CD4-positive, alpha-beta T cell (primary cell): ENCODE data around the gene SEC61A2. TPM values are rescaled to one million over a fixed set of nuclear protein-coding genes. Genes with fewer than 3 reads are reported as not detected.
A peak's percentile ranks its signal among the peaks of the same experiment; 100 is the strongest.

Source experiments
- ATAC-seq: fragments of 200-7000 bp; cut with Tn5 transposase; one replicate; pipeline ENCODE4 v1.10.0; 2022; ENCODE audit warnings: mild to moderate bottlenecking; ENCODE audit not compliant: poor library complexity
- CTCF ChIA-PET: fragments of 350-600 bp; sonication (Branson Sonifier 250); formaldehyde crosslinking; loops from one replicate; lab custom pipeline; 2021; ENCODE audit warnings: antibody characterized with exemption, inconsistent platforms; lab: Charles Lee
- POLR2A ChIA-PET: fragments of 350-600 bp; sonication (Branson Sonifier 250); formaldehyde crosslinking; loops from one replicate; lab custom pipeline; 2021; ENCODE audit warnings: antibody characterized with exemption, inconsistent platforms; lab: Charles Lee
- DNase-seq, 14 experiments: peaks; one replicate each; pipeline ENCODE4 v3.0.0-alpha.2; 2013 to 2020; ENCODE audit warnings: mixed read lengths in 2 of 14
- H3K27ac ChIP-seq, 2 donors: one replicate each; pipeline versions ENCODE4 v1.5.1 to v1.7.0; 2013; ENCODE audit warnings: low read length in 2 of 2, low read depth in 1 of 2, mild to moderate bottlenecking in 1 of 2
- H3K27me3 ChIP-seq, 2 experiments: 1 replicate in 1 of 2; 2 replicates in 1 of 2; pipeline versions ENCODE4 v1.6.1 to v1.7.0; 2013; ENCODE audit warnings: low read length in 2 of 2, control low read depth in 1 of 2, mild to moderate bottlenecking in 1 of 2, moderate library complexity in 1 of 2; ENCODE audit not compliant: insufficient read depth in 2 of 2, control insufficient read depth in 1 of 2
- H3K36me3 ChIP-seq: one replicate; pipeline ENCODE4 v1.6.1; 2013; ENCODE audit warnings: low read length, control low read depth; ENCODE audit not compliant: insufficient read depth
- H3K4me1 ChIP-seq: one replicate; pipeline ENCODE4 v1.6.1; 2013; ENCODE audit warnings: low read length, control low read depth; ENCODE audit not compliant: insufficient read depth
- H3K4me3 ChIP-seq: one replicate; pipeline ENCODE4 v1.5.1; 2013; ENCODE audit warnings: mild to moderate bottlenecking, low read length, moderate library complexity
- H3K9me3 ChIP-seq, 2 experiments: 1 replicate in 1 of 2; 2 replicates in 1 of 2; pipeline versions ENCODE4 v1.6.1 to v1.7.0; 2013; ENCODE audit warnings: low read length in 2 of 2, mild to moderate bottlenecking in 2 of 2, control low read depth in 1 of 2, moderate library complexity in 1 of 2; ENCODE audit not compliant: control insufficient read depth in 1 of 2, insufficient read depth in 1 of 2
- H3K27ac Mint-ChIP-seq: one replicate; pipeline ENCODE4 v1.8.0; 2020; ENCODE audit warnings: mixed read lengths
- H3K27me3 Mint-ChIP-seq: one replicate; pipeline ENCODE4 v1.8.0; 2021; ENCODE audit warnings: mixed read lengths
- H3K36me3 Mint-ChIP-seq: one replicate; pipeline ENCODE4 v1.8.0; 2021; ENCODE audit warnings: low read depth, mixed read lengths
- H3K4me1 Mint-ChIP-seq: one replicate; pipeline ENCODE4 v1.8.0; 2021; ENCODE audit warnings: low read depth, mixed read lengths
- H3K4me3 Mint-ChIP-seq: one replicate; pipeline ENCODE4 v1.8.0; 2020; ENCODE audit warnings: mild to moderate bottlenecking, mixed read lengths
- H3K9me3 Mint-ChIP-seq: one replicate; pipeline ENCODE4 v1.8.0; 2020; ENCODE audit warnings: mixed read lengths
- CTCF ChIP-seq: fragments of 200-600 bp; IDR thresholded peaks from one replicate; pipeline ENCODE4 v1.8.0; 2022; ENCODE audit warnings: antibody characterized with exemption, mild to moderate bottlenecking
- intact Hi-C, 2 experiments: fragments of 100-400 bp; cut with DNase I in 1 of 2; cut with micrococcal nuclease in 1 of 2; formaldehyde crosslinking; loops; one replicate each; pipeline versions ENCODE4 v1.15.1 to v1.9.0; 2023 to 2025; cut with DNase I, micrococcal nuclease
- total RNA-seq, 174 experiments: library from RNA in 2 of 174; stranded (reverse) in 2 of 174; gene quantifications; one replicate each; pipeline ENCODE4 v1.2.3 and lab custom pipeline; 2021 to 2026

Gene SEC61A2
- total RNA-seq, 2 experiments from 2014 or later, result 9.9 to 10.8 TPM

- Histone ChIP-seq H3K27me3 (no peaks in the 10 kb centered on the region), H3K4me1 (peaks cover 12% of the 10 kb centered on the region), H3K36me3 (peaks cover 50% of the 10 kb centered on the region), H3K9me3 (no peaks in the 10 kb centered on the region), H3K4me3 (no peak overlapping the region), H3K27ac (no peak overlapping the region)
- intact Hi-C loops, result no loop called here
- TF ChIP-seq CTCF, result no peak
- H3K27ac Mint-ChIP-seq, result no peak overlapping the region
- no peak overlapping the region for H3K4me3 Mint-ChIP-seq
- ChIA-PET POLR2A (no interaction called here), CTCF (interaction anchor here (3.4 kb wide), 1 partner anchor 13 kb away, joined by 17 read pairs; no protein-coding TSS in a partner anchor)
- ATAC-seq, result no peak
- peaks cover 48% of the 10 kb centered on the region for H3K4me1 Mint-ChIP-seq
- no peak for DNase-seq
- H3K27me3 Mint-ChIP-seq, result no peaks in the 10 kb centered on the region
- H3K36me3 Mint-ChIP-seq, result peaks cover 71% of the 10 kb centered on the region
- no peaks in the 10 kb centered on the region for H3K9me3 Mint-ChIP-seq
These were observed 72.1 kb downstream of the SEC61A2 start for GRCh38 chr10:12201543-12201942.

DNA sequence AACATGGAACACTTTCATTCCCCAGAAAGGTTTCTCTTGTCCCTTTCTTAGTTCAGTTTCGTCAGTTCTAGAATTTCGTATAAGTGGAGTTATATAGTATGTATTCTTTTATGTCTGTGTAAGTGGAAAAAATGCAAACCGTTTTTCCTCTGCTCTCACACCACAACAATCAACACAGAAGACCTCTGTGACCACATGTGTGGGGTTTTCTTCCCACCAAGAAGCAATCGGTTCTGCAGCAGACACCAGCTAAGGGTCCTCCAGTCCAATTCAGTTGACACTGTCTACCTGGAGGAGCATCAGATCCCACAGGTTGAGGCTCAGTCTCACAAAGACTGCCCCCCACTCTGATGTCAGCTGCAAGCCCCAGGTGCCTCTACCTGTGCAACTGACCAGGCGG lies 72.7 kb downstream of the SEC61A2 start:
- Histone ChIP-seq H3K36me3 (peaks cover 51% of the 10 kb centered on the region), H3K4me1 (peaks cover 10% of the 10 kb centered on the region), H3K9me3 (no peaks in the 10 kb centered on the region), H3K4me3 (no peak overlapping the region), H3K27ac (no peak overlapping the region), H3K27me3 (no peaks in the 10 kb centered on the region)
- Mint-ChIP-seq H3K36me3 (peaks cover 72% of the 10 kb centered on the region), H3K4me3 (no peak overlapping the region), H3K27me3 (no peaks in the 10 kb centered on the region), H3K4me1 (peaks cover 43% of the 10 kb centered on the region), H3K27ac (no peak overlapping the region), H3K9me3 (no peaks in the 10 kb centered on the region)
- intact Hi-C loops, result no loop called here
- no peak for TF ChIP-seq CTCF
- CTCF ChIA-PET, result interaction anchor here (3.4 kb wide), 1 partner anchor 12 kb away, joined by 17 read pairs; no protein-coding TSS in a partner anchor
- ATAC-seq (no peak), DNase-seq (no peak)
- POLR2A ChIA-PET, result no interaction called here

- H3K4me3 Mint-ChIP-seq, result peak overlapping the region; percentile 20
- no peak overlapping the region for H3K27ac Mint-ChIP-seq
- H3K9me3 Mint-ChIP-seq, result no peaks in the 10 kb centered on the region
- DNase-seq (no peak), ATAC-seq (no peak)
- peaks cover 6% of the 10 kb centered on the region for H3K4me1 ChIP-seq
- POLR2A ChIA-PET, result interaction anchor here (1.5 kb wide), 1 partner anchor 10 kb away, joined by 5 read pairs; no protein-coding TSS in a partner anchor
- H3K36me3 Mint-ChIP-seq, result peaks cover 89% of the 10 kb centered on the region
- H3K27ac ChIP-seq, result no peak overlapping the region
- H3K4me1 Mint-ChIP-seq, result peaks cover 42% of the 10 kb centered on the region
- no peaks in the 10 kb centered on the region for H3K9me3 ChIP-seq
- H3K27me3 ChIP-seq, result no peaks in the 10 kb centered on the region
- CTCF ChIA-PET, result no interaction called here
- no peak overlapping the region for H3K4me3 ChIP-seq
- peaks cover 68% of the 10 kb centered on the region for H3K36me3 ChIP-seq
- H3K27me3 Mint-ChIP-seq, result no peaks in the 10 kb centered on the region
- TF ChIP-seq CTCF, result no peak
- intact Hi-C loops, result no loop called here
These were observed 75.6 kb downstream of the SEC61A2 start for GRCh38 chr10:12205082-12205481.
